GM18505 (cell line): Measurements from ENCODE around the gene ACAP2.

Experiments
- ATAC-seq: cut with Tn5 transposase; IDR thresholded peaks from one replicate; pipeline ENCODE4 v1.9.1; 2021; ENCODE audit not compliant: unreplicated experiment
- POLR2A ChIP-seq: IDR thresholded peaks from 4 replicates; pipeline ENCODE4 v1.6.1; 2011; ENCODE audit warnings: borderline replicate concordance; ENCODE audit not compliant: insufficient read depth, insufficient read length; ENCODE audit errors: extremely low read depth

Gene ACAP2

DNA sequence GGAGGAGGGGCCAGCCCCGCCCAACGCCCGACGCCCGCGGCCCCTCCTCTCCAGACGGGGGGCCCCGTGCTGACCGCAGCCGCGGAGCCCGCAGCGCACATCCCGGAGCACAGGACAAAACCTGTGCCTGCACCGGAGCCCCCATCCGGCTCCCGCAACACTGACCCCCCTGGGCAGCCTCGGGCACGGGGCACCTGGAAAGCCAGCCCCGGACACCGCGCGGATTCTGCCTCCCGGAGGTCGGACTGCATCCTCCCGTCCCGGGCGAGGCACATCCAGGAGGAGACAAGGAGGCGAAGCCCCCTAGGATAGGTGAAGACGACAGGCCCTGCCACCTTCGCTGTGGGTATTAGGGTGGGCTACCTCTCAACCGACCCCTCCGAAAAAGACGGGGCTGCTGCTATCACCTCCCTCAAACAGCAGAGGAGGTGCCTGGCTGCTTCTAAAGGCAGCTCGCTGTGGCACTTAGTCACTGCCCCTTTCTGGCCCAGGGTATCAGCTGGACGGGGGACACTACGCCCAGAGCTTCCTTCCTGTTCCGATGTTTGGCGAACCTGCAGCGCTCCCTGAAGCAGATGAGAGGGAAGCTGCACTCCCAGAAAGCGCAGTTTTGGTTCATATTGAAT, 182.4 kb downstream of the ACAP2 start:
- ATAC-seq, result peak; percentile 4
- no peak for TF ChIP-seq POLR2A

DNA sequence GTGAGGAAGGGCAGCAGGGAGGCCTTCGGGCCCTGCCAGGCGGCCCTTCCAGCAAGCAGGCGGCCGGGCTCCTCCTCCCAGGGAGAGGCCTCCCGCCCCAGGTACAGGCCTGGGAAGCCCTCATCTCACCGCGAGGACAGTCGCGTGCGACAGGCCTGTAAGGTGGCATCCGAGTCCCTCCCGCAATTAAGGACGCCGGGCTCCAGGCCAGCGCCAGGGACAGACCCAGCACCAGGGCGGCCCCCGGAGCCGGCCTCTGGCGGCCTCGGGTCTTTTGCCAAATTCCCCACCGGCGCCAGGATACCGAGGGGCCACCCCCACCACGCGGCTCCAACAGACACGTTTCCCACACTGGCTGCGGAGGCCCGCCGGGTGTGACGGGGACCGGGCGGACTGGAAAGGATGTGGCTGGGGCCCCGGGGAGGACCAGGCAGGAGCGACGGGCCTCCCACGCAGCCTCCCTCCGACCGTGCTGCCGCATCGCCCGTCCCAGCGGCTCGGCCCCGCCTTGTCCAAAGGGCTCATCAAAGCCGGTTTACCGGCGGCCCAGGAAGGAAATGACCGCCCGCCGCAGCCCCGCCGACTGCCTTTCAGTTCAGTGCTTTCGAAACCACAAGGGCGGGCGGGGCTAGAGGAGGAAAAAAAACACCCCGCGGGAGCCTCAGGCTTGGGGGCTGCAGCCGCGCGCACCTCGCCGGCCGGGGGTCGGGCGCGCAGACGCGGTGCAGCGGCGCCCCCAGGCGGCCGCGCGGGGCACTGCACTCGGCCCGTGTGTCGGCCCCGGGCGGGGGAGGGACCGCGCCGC, 183.1 kb downstream of the ACAP2 start:
- peak; percentile 67 for TF ChIP-seq POLR2A
- ATAC-seq, result peak; percentile 69

DNA sequence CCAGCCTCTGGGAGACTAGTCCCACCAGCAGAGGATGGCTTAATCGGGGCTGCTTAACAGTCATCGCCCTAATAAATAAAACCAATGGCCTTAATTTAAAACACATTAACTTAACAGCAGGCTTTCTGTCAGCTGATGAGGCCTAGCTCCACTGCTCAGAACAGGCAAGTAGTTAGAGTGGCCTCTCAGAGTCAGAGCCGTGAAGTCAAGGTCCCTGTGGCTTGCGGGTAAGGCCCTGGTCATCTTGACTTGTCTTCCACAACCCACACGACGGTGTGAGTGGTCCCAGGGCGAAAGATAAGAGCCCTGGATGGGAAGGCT, 183.7 kb downstream of the ACAP2 start:
- no peak for ATAC-seq
- TF ChIP-seq POLR2A, result no peak

DNA sequence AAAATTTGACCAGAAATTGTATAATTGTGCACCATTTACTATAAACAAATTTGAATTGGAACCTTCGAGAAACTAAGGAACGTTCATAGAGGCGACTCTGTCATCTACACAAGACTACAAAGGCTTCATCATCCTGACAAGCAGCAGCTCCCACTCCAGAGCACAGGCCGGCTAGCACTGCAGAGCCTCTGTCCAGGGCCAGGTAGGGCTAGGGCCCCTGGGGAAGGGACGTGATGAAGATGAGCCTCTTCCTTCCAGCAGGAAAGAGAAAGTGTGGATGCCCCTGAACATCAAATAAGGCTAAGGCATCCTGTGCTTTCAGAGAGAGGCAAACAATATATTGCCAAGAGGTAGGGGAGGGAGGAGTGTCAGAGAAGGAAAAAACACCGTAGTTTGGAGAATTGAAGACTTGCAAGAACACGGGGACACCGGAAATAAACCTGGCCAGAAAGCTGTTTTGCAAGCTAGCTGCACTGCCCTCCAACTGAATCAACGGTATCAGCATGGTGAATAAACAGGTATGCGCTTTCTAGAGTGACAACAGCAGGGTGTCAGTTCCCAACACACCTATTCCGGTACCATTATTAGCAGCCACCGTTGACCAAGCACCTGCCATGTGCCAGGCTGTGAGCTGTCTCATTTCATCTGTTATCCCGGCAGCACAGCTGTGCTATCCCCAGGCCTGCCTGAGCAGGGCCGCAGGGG, 184.2 kb downstream of the ACAP2 start:
- TF ChIP-seq POLR2A, result peak; percentile 22
- no peak for ATAC-seq

DNA sequence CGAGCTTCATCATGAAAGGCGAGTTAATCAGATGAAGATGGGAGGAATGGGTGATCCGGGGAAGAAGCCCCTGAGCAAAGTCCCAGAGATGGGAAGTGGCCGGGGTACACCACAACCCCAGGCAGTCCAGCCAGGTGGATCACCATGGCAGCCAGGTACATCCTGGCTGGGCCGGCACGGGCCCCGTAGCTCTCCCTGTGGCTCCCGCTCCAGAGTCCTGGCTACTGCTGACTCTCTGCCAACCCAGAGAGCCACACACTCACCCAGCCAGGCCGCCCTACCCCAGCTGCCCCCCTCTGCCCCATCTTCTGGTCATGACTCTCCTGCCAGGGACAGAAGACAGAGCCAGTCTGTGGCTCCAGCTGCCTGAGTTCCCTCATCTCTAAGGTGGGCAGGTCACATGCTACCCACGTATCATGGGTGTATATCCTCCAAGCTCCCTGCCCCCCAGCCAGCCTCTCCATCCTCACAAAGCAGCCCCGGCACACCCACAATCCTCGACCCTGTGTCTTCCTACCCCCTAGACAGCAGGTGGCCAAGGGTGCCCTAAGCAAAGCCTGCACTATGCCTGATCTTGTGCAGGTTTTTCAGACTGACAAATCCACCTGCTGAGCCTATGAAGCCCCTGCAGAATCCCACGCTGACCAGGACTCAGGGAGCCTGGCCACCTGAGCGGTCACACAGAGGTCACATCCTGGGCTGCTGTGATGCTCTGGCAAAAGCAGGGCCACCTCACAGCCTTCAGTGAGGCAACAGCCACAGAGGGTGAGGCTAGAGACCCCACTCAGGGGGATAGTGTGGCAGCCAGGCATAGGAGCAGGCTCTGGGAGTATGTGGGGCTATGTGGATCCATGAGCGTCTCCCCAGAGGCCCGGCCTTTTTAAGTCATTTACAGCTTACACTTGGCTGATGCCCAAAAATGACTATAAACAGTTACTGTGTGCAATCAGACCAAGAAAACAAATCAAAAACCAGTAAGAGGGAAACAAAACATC, 185.1 kb downstream of the ACAP2 start:
- no peak for TF ChIP-seq POLR2A
- ATAC-seq, result no peak

DNA sequence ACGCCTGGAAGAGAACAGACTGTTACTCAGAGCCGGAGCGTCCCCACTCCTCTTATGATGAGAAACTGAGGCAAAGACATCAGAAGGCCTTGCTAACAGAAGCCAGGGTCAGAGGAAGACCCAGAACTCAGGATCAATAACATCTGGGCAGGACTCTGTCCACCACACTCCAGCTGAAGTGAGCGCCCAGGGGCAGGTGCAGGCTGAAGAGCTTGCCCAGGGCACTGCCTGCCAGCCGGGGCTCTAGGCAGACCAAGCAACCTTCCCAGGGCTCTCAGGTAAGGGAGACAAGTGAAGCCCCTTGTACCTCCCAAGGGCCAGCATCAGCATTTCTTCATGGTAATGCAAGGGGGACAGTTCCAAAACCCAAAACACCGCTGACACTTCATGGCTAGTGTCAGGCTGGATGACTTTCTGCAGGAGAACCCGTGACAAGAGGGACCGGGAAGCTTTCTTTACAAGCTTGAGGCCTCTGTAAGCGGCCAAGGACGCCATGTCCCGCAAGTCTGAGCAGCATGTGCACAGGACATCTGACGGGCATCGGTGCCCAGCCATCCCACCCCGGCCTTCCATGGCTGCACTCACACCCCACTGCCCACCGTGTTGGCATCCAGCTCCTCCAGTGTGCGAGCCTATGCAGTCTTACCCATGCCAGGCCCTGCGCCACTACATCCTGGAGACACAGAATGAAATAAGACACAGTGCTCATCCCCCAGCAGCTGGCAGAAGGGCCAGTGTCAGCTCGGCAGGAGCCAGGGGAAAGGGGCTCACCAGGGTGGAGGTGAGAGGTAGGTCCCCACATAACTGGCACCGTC, 186.0 kb downstream of the ACAP2 start:
- no peak for ATAC-seq

DNA sequence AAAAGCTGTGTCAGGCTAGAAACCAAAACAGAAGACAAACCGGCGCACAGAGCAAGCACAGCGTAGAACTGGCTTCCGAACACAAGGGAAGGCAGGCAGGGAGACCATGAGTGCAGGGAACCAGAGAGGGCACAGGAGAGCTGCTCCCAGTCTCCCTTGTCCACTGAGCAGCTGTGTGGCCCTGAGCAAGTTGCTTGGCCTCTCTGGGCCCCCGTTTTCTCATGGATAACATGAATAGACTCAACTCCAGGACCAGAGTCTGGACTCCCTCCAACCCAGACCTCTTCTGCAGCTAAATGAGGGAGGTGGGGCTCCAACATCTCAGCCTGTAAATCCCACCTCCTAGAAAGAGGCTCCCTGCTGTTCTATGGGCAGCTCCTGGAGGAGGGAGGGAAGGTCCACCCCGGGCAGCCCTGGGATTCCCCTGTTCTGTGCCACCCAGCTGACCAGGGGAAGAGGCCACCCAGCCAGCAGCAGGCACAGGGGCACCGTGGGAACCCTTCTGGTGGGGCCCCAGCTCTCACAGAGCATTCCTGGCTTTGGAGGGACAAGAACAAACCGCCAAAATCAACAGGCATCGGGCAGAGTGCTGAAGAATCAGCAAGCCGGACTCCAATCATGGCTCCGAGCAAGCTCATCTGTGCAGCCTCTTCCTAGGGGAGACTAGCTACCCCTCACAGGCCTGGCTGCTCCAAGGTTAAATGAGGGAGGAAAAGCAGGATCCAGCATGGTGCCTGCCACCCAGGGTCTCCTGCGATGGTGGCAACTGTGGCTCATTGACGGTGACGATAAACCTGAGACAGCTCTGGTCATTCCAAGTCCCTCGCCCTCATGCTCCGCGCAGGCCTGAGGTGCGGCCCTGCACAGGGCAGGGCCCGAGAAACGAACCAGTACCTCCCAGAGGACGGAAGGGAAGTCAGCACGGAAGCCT, 187.0 kb downstream of the ACAP2 start:
- no peak for TF ChIP-seq POLR2A
- no peak for ATAC-seq

More for the DNA sequence above, 186.0 kb downstream of the ACAP2 start:
- TF ChIP-seq POLR2A, result no peak

DNA sequence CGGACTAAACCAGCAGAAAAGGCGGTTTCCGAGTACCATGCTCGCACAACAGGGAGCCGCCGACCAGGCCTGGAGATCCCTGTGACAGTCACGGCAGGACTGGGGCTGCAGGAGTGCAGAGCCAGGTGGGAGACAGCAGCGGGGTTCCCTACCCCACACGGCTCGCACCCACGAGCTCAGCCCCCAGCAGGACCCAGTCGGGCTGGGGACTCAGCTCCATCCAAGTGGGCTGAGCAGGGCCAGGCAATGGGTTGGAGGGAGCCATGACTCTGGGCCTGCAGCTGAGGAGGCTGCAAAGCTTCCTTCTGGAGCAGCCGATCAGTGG, 187.7 kb downstream of the ACAP2 start:
- no peak for ATAC-seq
- no peak for TF ChIP-seq POLR2A

DNA sequence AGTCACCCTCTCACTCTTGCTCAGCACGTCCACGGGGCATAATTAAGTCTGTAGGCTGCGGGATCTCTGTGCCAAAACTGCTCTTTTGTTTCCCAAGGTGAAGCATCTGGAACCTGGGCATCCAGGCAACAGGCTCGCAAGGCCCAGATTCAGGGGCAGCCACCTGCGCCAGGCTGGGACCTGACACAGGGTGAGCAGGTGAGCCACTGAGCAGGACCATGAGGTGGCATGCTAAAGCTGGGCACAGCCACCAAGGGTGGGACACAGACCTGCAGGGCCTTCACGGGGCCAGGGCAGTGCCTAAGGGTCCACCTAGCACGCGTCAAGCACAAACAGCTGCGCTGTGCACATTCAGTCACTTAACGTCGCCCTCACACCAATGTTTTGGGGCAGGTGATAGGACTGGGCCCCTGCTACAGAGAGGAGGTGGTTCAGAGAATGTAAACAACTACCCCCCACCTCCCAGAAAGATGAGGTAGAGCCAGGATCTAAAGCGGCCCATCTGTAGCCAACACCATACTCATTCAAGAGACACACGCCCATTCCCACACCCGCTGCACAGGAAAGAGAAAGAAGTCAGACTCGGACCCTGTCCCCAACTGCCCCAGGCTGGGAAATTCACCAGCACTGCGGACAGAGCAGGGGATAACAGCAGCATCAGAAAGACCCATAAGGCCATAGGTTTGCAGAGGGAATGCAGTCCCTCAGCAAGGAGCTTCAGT, 188.2 kb downstream of the ACAP2 start:
- ATAC-seq, result no peak
- no peak for TF ChIP-seq POLR2A

DNA sequence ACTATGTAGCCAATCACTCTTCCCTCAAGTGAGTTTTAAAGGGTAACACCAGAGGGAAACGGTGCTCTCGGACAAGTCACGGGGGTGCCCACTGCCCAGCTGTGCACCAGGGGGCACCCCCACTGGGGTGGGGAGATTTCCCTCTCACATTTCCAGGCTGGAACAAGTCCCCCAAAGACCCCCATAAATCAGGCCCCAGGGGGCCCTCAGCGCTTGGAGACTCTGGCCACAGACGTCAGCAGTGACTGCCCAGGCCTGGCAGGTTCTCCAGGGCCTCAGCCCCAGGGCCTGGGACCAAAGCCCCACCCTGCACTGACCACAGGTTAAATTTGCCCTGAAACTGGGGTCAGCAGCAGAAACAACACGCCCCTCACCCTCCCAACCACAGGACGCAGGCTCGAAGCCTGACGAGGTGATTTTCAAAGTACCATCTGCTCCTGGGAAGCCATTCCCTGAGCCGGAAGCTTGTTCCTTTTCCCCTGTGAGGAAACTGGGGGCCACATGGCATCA, 188.8 kb downstream of the ACAP2 start:
- no peak for TF ChIP-seq POLR2A
- ATAC-seq, result no peak
